GM12892 (cell line): ENCODE results near the gene ZNF223.

Experiments
- POLR2A ChIP-seq: IDR thresholded peaks from 2 replicates; pipeline ENCODE4 v1.6.1; 2011; ENCODE audit warnings: low read depth, low read length, control low read depth
- POLR2AphosphoS5 ChIP-seq: IDR thresholded peaks from 2 replicates; pipeline ENCODE4 v1.6.1; 2011; ENCODE audit warnings: low read depth, low read length, control low read depth
- TAF1 ChIP-seq: IDR thresholded peaks from 2 replicates; pipeline ENCODE4 v1.6.1; 2011; ENCODE audit warnings: low read depth, mild to moderate bottlenecking, control low read depth, low read length, borderline replicate concordance

DNA sequence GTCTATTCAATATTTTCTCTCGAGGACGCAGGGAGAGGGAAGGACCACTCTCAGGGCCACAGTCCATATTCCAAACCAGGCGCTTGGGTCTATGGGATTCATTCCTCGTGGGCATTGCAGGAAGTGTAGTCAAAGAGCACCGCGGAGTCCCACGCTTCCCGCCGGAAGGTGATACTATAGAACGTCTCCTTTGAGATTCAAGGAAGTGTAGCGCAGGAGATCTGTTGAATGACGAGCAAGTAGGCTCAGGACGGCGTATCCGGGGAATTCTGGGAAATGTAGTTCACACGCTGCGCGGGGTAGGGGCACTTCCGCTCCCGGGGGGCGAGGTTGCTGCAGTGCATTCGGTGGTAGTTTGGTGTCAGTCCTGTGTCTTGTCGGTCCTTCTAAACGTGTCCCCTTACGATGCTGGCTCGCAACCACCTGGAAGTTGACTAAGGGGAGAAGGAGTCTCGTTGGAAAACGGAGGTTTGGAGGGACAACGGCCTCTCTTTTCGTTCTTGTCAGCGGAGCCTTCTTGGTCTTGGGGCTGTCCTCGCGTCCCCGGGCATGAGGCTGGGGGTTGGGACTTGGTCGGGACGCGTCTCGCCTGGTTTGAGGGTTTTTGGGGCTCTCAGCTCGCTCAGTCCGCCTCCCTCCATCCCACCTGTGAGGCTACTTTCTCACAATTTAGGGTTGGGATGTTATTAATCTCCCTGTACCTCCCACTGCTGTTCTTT, 20.1 kb downstream of the ZNF223 start, which contains the start of gene ZNF284:
- TF ChIP-seq TAF1 (0 out of 2 replicates have a peak, but pooled peaks have one; percentile 26), POLR2A (no peak; the same call in 1 of the 2 replicates), POLR2AphosphoS5 (no peak)
